PFSK-1 (cell line): ENCODE results near the gene EIF3J.

Experiments used
- FOXP2 ChIP-seq: optimal IDR thresholded peaks from 2 replicates; pipeline ENCODE3; 2011; ENCODE audit warnings: borderline replicate concordance, control low read depth, inconsistent platforms; ENCODE audit not compliant: insufficient read depth; ENCODE audit errors: extremely low read length, extremely low read depth
- POLR2AphosphoS5 ChIP-seq: IDR thresholded peaks from 2 replicates; pipeline ENCODE4 v1.6.1; 2012; ENCODE audit warnings: low read depth, mild to moderate bottlenecking, control low read depth, low read length, moderate library complexity
- SIN3A ChIP-seq: IDR thresholded peaks from 2 replicates; pipeline ENCODE4 v1.6.1; 2012; ENCODE audit warnings: mild to moderate bottlenecking, low read length, moderate library complexity, borderline replicate concordance; ENCODE audit not compliant: insufficient read depth
- TAF1 ChIP-seq: IDR thresholded peaks from 2 replicates; pipeline ENCODE4 v1.6.1; 2012; ENCODE audit warnings: low read length, control low read depth, borderline replicate concordance; ENCODE audit not compliant: insufficient read depth
- TF ChIP-seq, protein P1 (sequence below), 2 experiments: IDR thresholded peaks; 2 replicates each; pipeline versions ENCODE4 v1.6.1 to v1.8.0; 2011 to 2012; ENCODE audit warnings: low read depth in 2 of 2, low read length in 2 of 2, control low read depth in 1 of 2, inconsistent platforms in 1 of 2, mild to moderate bottlenecking in 1 of 2, moderate library complexity in 1 of 2; ENCODE audit not compliant: insufficient read depth in 1 of 2

Gene EIF3J

DNA sequence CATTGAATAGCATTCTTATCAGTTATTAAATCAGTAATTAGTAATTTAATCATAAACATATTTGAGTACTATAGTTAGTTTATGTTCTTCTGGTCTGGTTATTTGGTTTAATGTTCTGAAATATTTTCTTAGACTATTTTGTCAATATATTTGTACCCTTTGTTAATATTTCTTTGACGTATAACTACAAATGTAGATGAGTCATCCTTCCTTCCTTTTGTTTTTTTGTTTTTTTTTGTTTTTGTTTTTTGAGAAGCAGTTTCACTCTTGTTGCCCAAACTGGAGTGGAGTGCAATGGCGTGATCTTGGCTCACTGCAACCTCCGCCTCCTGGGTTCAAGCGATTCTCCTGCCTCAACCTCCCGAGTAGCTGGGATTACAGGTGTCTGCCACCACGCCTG is 17.4 kb upstream of the EIF3J start:
- TF ChIP-seq TAF1 = no peak

DNA sequence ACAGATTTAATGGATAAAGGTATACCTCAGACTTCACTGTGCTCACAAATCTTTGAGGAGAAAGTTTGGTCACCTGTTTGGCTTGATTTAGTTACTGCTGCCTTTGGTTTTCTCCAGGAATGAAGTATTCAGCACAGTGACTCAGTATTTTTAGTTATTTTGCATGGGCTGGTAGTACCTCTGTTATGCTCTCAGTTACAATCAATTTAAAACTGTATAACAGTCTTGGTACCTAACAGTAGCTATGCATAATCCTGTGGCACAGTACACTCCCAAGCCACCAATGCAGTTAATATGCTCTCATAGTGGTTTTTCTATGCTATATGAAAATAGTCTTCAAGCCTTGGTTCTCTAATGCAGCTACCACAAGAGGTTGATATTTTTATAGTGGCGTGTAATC is 11.9 kb upstream of the EIF3J start:
- TF ChIP-seq FOXP2 = no peak
- no peak for TF ChIP-seq POLR2AphosphoS5
- no peak for TF ChIP-seq TAF1
- TF ChIP-seq SIN3A = no peak
- TF ChIP-seq, protein P1, sequence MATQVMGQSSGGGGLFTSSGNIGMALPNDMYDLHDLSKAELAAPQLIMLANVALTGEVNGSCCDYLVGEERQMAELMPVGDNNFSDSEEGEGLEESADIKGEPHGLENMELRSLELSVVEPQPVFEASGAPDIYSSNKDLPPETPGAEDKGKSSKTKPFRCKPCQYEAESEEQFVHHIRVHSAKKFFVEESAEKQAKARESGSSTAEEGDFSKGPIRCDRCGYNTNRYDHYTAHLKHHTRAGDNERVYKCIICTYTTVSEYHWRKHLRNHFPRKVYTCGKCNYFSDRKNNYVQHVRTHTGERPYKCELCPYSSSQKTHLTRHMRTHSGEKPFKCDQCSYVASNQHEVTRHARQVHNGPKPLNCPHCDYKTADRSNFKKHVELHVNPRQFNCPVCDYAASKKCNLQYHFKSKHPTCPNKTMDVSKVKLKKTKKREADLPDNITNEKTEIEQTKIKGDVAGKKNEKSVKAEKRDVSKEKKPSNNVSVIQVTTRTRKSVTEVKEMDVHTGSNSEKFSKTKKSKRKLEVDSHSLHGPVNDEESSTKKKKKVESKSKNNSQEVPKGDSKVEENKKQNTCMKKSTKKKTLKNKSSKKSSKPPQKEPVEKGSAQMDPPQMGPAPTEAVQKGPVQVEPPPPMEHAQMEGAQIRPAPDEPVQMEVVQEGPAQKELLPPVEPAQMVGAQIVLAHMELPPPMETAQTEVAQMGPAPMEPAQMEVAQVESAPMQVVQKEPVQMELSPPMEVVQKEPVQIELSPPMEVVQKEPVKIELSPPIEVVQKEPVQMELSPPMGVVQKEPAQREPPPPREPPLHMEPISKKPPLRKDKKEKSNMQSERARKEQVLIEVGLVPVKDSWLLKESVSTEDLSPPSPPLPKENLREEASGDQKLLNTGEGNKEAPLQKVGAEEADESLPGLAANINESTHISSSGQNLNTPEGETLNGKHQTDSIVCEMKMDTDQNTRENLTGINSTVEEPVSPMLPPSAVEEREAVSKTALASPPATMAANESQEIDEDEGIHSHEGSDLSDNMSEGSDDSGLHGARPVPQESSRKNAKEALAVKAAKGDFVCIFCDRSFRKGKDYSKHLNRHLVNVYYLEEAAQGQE (IDR thresholded peaks at IDR 0.05; ENCODE audit: insufficient read depth in 1 of 2, low read depth in 2 of 2, low read length in 2 of 2) = no peak

DNA sequence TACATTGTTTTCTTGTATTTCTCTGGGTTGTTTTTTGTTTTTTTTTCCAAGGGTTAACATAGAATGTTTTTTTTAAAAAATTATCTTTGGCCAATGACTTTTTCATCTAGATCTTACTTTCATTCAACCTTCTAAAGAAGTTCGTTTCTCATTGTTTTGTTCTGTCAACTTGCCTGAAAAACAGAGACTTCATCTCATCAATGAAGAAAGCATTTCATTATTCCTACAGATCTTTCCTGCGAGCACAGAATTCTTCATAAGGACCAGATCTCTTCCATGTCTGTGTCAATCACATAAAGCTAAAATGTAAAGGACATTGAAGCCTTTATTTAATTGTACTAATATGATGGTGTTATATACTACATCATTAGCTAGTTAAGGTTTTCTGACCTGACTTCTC is 9.7 kb upstream of the EIF3J start:
- TF ChIP-seq, protein P1 (IDR thresholded peaks at IDR 0.05; ENCODE audit: insufficient read depth in 1 of 2, low read depth in 2 of 2, low read length in 2 of 2) = no peak
- no peak for TF ChIP-seq POLR2AphosphoS5
- no peak for TF ChIP-seq SIN3A

DNA sequence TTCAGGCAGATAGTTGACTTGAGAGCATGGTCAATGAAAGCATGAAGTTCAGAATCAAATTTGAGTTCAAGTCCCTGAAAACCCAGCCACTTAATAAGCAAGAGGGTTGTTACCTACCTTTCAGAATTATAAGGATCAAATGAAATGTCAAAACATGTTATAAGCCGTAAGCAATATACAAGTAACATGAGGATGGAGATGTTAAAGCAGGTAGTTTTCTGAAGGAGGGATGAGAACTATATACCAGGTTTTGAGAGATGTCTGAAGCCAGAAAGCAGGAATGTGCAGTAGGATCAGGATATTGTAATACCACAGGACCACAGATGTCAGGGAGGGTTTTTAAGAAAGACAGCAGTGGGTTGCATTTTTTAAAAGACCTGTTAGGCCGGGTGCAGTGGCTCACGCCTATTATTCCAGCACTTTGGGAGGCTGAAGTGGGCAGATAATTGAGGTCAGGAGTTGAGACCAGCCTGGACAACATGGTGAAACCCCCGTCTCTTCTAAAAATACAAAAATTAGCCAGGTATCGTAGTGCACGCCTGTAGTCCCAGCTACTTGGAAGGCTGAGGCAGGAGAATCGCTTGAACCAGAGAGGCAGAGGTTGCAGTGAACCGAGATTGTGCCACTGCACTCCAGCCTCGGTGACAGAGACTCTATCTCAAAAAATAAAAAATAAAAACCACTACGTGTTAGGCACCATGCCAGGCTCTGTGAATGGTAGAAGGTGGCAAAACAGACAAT is 6.9 kb upstream of the EIF3J start:
- TF ChIP-seq SIN3A (no peak), POLR2AphosphoS5 (peak; percentile 11; the same call in 1 of the 2 replicates)

DNA sequence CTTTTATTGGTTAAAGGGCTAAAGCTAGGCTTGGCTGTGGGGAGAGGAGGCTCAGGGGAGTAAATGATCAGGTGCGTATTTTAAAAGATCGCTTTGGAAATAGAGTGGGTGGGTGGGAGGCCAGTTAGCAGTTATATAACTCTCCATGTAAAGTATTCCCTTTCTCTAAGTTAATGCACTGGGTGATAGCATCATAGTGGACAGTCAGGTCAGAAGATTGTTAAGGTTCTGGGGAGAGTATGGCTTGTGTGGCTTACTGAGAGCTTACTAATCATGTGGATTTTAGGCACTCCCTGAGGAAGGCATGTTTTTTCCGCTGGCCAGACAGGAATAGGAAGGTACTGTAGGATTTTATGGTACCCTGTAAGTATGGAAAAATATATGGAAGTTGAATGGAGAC is 6.3 kb upstream of the EIF3J start:
- TF ChIP-seq SIN3A = no peak
- no peak for TF ChIP-seq POLR2AphosphoS5
- TF ChIP-seq TAF1 = no peak
- TF ChIP-seq, protein P1 (IDR thresholded peaks at IDR 0.05; ENCODE audit: insufficient read depth in 1 of 2, low read depth in 2 of 2, low read length in 2 of 2) = no peak
- TF ChIP-seq FOXP2 = no peak

DNA sequence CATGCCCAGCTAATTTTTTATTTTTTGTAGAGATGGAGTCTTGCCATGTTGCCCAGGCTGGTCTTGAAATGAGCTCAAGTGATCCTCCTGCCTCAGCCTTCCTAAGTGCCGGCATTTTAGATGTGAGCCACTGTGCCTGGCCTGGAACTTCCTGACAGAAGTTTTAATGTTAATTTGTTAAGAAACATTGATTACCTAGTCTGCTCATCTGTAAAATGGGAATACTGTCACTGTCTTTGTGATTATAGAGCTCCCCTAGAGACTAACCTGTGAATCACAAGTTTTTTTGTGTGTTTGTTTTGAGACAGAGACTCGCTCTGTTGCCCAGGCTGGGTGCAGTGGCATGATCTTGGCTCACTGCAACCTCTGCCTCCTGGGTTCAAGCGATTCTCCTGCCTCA is 4.3 kb upstream of the EIF3J start:
- no peak for TF ChIP-seq SIN3A

DNA sequence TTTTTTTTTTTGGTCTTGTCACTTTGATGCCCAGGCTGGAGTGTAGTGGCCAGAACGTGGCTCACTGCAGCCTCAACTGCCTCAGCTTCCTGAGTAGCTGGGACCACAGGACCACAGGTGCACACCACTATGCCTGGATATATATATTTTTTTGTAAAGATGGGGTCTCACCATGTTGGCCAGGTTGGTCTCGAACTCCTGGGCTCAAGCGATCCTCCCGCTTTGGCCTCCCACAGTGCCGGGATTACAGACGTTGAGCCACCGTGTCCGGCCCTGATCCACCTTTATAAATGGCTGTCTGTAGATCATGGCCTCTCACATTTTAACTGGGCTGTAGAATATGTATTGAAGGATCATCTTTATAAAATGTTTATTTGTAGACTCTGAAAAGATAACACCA is 1.9 kb upstream of the EIF3J start:
- TF ChIP-seq SIN3A (no peak), FOXP2 (no peak), TAF1 (no peak), POLR2AphosphoS5 (no peak)
- TF ChIP-seq, protein P1 (IDR thresholded peaks at IDR 0.05; ENCODE audit: insufficient read depth in 1 of 2, low read depth in 2 of 2, low read length in 2 of 2) = no peak
